GM18517 (cell line): Measurements from ENCODE around the gene KCNK6.
"Not testable (repeated sequence)": the region's sequence is repeated elsewhere in the genome, so short reads cannot be mapped to it uniquely, and the experiment has no call there.

Source experiments
- ATAC-seq: cut with Tn5 transposase; IDR thresholded peaks from one replicate; pipeline ENCODE4 v1.9.1; 2021; ENCODE audit warnings: mild to moderate bottlenecking, moderate library complexity; ENCODE audit not compliant: unreplicated experiment

Gene KCNK6

GRCh38 chr19:38360839-38361631, 41.4 kb downstream of the KCNK6 start:
- ATAC-seq = no peak

DNA sequence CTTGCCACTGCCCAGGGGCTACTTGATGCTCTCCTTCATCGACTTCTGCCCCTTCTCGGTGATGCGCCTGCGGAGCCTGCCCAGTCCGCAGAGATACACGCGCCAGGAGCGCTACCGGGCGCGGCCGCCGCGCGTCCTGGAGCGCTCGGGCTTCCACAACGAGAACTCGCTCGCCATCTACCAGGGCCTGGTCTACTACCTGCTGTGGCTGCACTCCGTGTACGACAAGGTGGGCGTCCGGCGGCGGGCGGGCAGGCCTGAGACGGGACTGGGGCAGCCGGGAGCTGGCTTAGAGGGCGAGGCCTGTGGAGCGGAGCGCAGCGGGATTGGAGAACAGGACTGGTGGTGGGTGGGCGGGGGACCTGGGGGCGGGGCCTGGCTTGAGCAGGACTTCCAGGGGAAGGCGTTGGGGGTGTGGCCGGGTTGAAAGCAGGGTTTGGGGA, 42.0 kb downstream of the KCNK6 start:
- ATAC-seq = no peak

DNA sequence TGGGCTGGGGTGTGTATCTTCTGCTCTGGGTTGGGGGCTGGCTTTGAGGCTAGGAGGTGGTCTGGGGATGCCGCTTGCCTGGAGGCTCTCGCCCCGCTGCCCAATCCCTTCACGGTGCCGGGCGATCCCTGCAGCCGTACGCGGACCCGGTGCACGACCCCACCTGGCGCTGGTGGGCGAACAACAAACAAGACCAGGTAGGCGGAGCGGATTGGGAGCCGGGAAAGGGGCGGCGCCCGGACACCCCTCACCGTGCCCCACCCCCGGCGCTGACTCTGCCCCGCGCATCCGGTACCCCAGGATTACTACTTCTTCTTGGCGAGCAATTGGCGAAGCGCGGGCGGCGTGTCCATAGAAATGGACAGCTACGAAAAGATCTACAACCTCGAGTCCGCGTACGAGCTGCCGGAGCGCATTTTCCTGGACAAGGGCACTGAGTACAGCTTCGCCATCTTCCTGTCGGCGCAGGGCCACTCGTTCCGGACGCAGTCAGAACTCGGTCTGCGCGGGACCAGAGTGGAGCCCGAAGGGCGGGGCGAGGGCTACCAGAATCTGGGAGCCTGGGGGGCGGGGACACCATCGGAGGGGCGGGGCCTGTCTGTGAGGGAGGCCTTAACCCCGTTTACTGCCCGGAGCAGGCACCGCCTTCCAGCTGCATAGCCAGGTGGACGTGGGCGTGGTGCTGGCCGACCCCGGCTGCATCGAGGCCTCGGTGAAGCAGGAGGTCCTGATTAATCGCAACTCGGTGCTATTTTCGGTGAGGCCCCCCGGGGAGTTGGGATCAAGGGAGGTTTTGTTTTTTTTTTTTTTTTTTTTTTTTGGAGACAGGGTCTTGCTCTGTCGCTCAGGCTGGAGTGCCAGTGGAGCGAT, 42.7 kb downstream of the KCNK6 start:
- ATAC-seq = no peak

DNA sequence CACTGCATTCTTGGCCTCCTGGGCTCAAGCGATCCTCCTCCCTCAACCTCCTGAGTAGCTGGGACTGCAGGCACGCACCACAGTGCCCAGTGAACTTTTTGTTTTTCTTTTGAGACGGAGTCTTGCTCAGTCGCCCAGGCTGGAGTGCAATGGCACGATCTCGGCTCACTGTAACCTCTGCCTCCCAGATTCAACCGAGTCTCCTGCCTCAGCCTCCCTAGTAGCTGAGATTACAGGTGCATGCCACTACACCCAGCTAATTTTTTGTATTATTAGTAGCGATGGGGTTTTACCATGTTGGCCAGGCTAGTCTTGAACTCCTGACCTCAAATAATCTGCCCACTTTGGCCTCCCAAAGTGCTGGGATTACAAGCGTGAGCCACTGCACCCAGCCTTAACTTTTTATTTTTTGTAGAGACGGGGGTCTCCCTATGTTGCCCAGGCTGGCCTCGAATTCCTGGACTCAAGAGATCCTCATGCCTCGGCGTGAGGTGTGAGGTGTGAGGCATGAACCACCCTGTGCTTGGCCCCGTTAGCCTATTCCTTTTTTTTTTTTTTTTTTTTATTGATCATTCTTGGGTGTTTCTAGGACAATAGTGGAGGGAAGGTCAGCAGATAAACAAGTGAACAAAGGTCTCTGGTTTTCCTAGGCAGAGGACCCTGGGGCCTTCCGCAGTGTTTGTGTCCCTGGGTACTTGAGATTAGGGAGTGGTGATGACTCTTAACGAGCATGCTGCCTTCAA, 43.5 kb downstream of the KCNK6 start:
- not testable (repeated sequence) for ATAC-seq

DNA sequence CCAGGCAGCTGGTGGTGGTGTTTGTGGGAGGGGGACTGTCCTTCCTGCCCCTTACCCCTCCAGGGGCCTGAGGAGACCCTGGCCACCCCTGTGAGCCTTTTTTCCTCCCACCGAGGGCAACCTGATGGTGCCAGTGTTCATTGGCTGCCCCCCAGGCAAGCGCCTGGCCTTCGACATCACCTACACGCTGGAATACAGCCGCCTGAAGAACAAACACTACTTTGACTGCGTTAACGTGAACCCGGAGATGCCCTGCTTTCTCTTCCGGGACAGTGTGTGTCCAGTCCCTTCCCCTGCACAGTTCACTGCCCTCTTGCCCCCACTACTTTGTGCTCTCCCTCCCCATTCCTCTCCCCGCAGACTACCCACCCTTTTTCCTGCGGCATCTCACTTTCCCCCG, 47.4 kb downstream of the KCNK6 start:
- ATAC-seq = no peak

GRCh38 chr19:38369584-38369983, 49.9 kb downstream of the KCNK6 start:
- ATAC-seq = no peak

DNA sequence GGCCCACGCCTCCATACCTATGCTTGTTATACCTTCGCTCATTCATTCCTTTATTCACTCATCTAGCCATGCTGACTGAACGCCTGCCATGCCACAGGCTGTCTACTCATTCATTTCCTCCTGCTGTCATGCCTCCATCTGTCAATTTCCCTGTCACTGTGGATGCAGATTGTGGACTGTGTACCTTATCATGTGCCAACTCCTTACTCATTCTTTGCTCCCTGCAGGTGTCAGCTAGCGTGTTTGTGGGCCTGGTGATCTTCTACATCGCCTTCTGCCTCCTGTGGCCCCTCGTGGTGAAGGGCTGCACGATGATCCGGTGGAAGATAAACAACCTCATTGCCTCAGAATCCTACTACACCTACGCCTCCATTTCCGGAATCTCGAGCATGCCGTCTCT, 50.7 kb downstream of the KCNK6 start:
- ATAC-seq = no peak

DNA sequence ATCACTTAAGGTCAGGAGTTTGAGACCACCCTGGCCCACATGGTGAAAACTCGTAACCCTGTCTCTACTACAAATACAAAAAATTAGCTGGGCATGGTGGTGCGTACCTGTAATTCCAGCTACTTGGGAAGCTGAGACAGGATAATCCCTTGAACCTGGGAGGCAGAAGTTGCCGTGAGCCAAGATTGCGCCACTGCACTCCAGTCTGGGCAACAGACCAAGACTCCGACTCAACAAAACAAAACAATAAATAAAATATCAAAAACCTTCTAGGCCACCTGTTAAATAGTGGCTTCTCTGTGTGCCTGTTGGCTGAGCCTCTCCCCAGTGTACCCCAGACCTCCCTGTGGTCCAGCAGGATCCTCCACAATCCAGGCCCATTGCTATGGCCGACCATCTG, 51.4 kb downstream of the KCNK6 start:
- ATAC-seq = no peak

DNA sequence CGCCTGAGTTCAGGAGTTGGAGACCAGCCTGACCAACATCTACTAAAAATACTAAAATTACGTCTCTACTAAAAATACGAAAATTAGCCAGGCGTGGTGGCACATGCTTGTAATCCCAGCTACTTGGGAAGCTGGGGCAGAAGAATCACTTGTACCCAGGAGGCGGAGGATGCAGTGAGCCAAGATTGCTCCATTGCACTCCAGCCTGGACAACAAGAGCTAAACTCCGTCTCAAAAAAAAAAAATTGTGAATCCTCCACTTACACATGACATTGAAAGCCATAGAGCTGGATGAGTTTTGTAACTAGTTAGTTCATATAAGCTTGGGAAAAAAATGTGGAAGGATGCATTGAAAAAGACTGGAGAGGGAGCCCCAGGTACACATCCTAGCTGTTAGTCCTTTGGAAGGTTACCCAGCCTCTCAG, 54.3 kb downstream of the KCNK6 start:
- ATAC-seq = no peak

DNA sequence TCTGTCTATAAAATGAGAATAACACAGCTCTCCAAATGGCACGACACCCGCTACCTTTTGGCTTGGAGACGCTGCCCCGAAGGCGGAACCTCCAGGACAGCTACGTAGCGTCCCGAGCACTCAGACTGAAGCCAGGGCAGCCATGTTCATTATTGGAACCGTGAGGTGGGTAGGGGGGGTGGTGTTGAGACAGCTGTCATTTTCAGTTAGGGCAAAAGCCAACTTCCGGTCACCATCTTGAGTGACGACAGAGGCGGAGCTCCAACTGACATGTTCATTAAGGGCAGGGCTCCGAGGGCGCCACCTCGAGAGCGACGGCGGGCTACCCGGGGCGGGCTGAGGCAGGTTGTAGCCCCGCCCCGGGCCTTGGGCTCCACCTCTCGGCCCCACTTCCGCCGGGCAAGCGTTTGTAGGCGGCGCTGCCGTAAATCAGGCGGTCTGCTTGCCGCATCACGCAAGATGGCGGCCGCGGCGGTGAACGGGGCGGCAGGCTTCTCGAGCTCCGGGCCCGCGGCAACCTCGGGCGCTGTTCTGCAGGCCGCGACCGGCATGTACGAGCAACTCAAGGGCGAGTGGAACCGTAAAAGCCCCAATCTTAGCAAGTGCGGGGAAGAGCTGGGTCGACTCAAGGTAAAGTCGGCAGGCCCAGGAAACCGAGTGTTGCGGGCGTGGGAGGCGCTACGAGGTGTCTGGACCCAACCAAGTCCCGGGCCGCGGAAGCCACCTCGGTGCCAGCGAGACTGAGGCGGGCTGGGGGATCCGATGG, 54.9 kb downstream of the KCNK6 start, which contains the start of gene PSMD8:
TSS of gene PSMD8 (plus strand) at position 240 of the 766 bp plus-strand sequence. CDS start at position 271, 31 bp downstream.
- peak; percentile 93 for ATAC-seq

DNA sequence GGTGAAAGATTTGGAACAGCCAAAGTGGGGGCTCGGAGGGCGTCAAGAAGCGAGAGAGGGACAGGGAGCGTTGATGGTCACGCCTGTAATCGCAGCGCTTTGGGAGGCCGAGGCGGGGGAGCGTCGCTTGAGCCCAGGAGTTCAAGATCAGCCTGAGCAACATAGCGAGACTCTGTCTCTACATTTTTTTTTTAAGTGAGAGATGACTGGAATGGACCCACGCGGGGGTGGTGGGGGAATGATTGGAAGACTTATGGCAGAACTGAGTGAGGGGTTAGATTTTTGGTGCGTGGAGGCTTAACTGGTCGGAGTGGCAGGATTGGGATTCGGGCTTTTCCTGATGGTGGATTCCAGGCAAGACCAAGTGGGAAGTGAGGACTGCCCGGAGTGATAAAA, 55.5 kb downstream of the KCNK6 start:
- no peak for ATAC-seq

- ATAC-seq = no peak
Observed at GRCh38 chr19:38375748-38376147, 56.1 kb downstream of the KCNK6 start.

DNA sequence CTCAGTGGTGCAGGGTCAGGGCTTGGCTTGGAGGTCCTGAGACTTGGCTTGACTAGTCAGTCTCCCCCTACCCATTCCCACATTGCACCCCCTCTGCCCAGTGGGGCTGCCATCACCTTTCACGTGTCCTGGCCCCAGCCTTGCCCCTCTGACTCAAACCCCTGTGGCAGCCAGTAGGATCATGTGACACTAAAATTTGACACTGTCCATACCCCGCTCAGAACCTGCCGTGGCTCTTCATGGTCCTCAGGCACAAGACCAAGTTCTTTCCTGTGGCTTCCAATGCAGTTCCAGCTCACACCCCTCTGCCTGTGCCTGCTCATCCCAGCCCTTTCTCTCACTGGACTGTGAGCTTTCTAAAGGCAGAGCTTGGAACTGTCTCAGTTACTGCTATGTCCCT, 56.9 kb downstream of the KCNK6 start:
- no peak for ATAC-seq

GRCh38 chr19:38377052-38377451, 57.4 kb downstream of the KCNK6 start:
- no peak for ATAC-seq

GRCh38 chr19:38378866-38379265, 59.2 kb downstream of the KCNK6 start:
- no peak for ATAC-seq

GRCh38 chr19:38381138-38381537, 61.5 kb downstream of the KCNK6 start:
- ATAC-seq = no peak
